ENCODE measurements around the gene EIF4G3.

EIF4G3 gene

GRCh38 chr1:20767271-20767670 is 409.4 kb downstream of the EIF4G3 start:
- Histone ChIP-seq H3K4me3 (ENCODE audit: low read depth, low read length, poor library complexity, severe bottlenecking) (no peak overlapping the region), H3K4me2 (ENCODE audit: low read length) (no peak overlapping the region), H3K27ac (ENCODE audit: low read depth, low read length, poor library complexity, severe bottlenecking) (no peak overlapping the region), H3K36me3 (ENCODE audit: insufficient read depth, low read length) (peaks cover 100% of the 10 kb centered on the region), H3K79me2 (ENCODE audit: insufficient read depth, low read length) (no peaks in the 10 kb centered on the region), H3K9me3 (ENCODE audit: low read length) (no peaks in the 10 kb centered on the region), H4K20me1 (ENCODE audit: insufficient read depth, low read length) (no peaks in the 10 kb centered on the region), H2AFZ (ENCODE audit: low read length) (no peak overlapping the region), H3K4me1 (ENCODE audit: insufficient read depth, low read length, severe bottlenecking) (no peaks in the 10 kb centered on the region), H3K27me3 (ENCODE audit: insufficient read depth, low read length) (no peaks in the 10 kb centered on the region), H3K9ac (ENCODE audit: low read length) (no peak overlapping the region), H3K9me2 (ENCODE audit: low read depth, low read length) (no peaks in the 10 kb centered on the region), H3F3A (ENCODE audit: insufficient read depth, low read length) (no peaks in the 10 kb centered on the region)
- TF ChIP-seq CTCF (IDR thresholded peaks at IDR 0.05; ENCODE audit: low read length) (no peak), EZH2 (IDR thresholded peaks at IDR 0.05; ENCODE audit: borderline replicate concordance, low read length) (no peak)

- H3K27ac ChIP-seq (ENCODE audit: low read depth, low read length, poor library complexity, severe bottlenecking): no peak overlapping the region
- H3K9me2 ChIP-seq (ENCODE audit: low read depth, low read length): no peaks in the 10 kb centered on the region
- H3K4me3 ChIP-seq (ENCODE audit: low read depth, low read length, poor library complexity, severe bottlenecking): no peak overlapping the region
- no peak overlapping the region for H3K4me2 ChIP-seq (ENCODE audit: low read length)
- H3K4me1 ChIP-seq (ENCODE audit: insufficient read depth, low read length, severe bottlenecking): no peaks in the 10 kb centered on the region
- H3K9me3 ChIP-seq (ENCODE audit: low read length): no peaks in the 10 kb centered on the region
- no peak overlapping the region for H2AFZ ChIP-seq (ENCODE audit: low read length)
- H4K20me1 ChIP-seq (ENCODE audit: insufficient read depth, low read length): no peaks in the 10 kb centered on the region
- no peak overlapping the region for H3K9ac ChIP-seq (ENCODE audit: low read length)
- peaks cover 99% of the 10 kb centered on the region for H3K36me3 ChIP-seq (ENCODE audit: insufficient read depth, low read length)
- H3K27me3 ChIP-seq (ENCODE audit: insufficient read depth, low read length): no peaks in the 10 kb centered on the region
- no peaks in the 10 kb centered on the region for H3F3A ChIP-seq (ENCODE audit: insufficient read depth, low read length)
- H3K79me2 ChIP-seq (ENCODE audit: insufficient read depth, low read length): no peaks in the 10 kb centered on the region
- no peak for TF ChIP-seq EZH2 (IDR thresholded peaks at IDR 0.05; ENCODE audit: borderline replicate concordance, low read length)
- TF ChIP-seq CTCF (IDR thresholded peaks at IDR 0.05; ENCODE audit: low read length): no peak
Observed at GRCh38 chr1:20763417-20763816, 413.3 kb downstream of the EIF4G3 start.

GRCh38 chr1:20760322-20760721 is 416.4 kb downstream of the EIF4G3 start:
- Histone ChIP-seq H3K4me2 (ENCODE audit: low read length) (no peak overlapping the region), H3K4me1 (ENCODE audit: insufficient read depth, low read length, severe bottlenecking) (no peaks in the 10 kb centered on the region), H2AFZ (ENCODE audit: low read length) (no peak overlapping the region), H3K9me3 (ENCODE audit: low read length) (no peaks in the 10 kb centered on the region), H3K36me3 (ENCODE audit: insufficient read depth, low read length) (peaks cover 95% of the 10 kb centered on the region), H3K9ac (ENCODE audit: low read length) (no peak overlapping the region), H3K27me3 (ENCODE audit: insufficient read depth, low read length) (no peaks in the 10 kb centered on the region), H3K9me2 (ENCODE audit: low read depth, low read length) (no peaks in the 10 kb centered on the region), H3K79me2 (ENCODE audit: insufficient read depth, low read length) (no peaks in the 10 kb centered on the region), H3F3A (ENCODE audit: insufficient read depth, low read length) (no peaks in the 10 kb centered on the region), H3K27ac (ENCODE audit: low read depth, low read length, poor library complexity, severe bottlenecking) (no peak overlapping the region), H3K4me3 (ENCODE audit: low read depth, low read length, poor library complexity, severe bottlenecking) (no peak overlapping the region), H4K20me1 (ENCODE audit: insufficient read depth, low read length) (no peaks in the 10 kb centered on the region)
- no peak for TF ChIP-seq CTCF (IDR thresholded peaks at IDR 0.05; ENCODE audit: low read length)
- no peak for TF ChIP-seq EZH2 (IDR thresholded peaks at IDR 0.05; ENCODE audit: borderline replicate concordance, low read length)

All from OCI-LY1 (cell line).